NK-92 (cell line): ENCODE data around the gene KLKB1.
"Not testable (repeated sequence)": the region's sequence is repeated elsewhere in the genome, so short reads cannot be mapped to it uniquely, and the experiment has no call there.

Experiments
- DNase-seq: peaks from one replicate; lab custom pipeline; 2025; ENCODE audit not compliant: unreplicated experiment; lab: John Stamatoyannopoulos, UW

The KLKB1 gene

DNA sequence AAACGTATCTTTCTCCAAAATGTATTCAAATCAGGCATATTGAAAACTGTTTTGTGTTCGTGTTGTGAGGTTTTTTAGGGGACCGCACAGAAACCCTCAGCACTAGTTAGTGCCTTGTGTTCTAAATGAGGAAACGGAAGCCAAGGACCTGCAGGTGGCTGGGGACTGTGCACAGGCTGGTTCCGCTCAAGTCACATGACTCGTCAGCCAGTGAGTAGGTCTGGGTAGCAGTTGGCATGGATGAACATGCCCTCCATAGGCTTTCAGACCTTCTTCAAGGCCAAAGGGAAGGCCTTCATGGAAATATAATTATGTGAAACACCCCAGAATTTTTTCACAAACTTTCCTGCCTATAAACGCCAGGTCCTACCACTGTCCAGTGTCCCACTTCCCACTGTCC, 37.4 kb downstream of the KLKB1 start:
- no peak for DNase-seq

DNA sequence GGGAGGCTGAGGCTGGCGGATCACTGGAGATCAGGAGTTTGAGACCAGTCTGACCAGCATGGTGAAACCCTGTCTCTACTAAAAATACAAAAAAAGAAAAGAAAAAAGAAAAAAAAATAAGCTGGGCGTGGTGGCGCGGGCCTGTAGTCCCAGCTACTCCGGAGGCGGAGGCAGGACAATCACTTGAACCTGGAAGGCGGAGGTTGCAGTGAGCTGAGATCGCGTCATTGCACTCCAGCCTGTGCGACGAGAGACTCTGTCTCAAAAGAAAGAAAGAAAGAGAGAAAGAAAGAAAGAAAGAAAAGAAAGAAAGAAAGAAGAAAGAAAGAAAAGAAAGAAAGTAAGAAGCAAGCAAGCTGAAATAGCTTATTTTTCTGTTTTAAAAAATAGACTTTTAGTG, 37.9 kb downstream of the KLKB1 start:
- DNase-seq, result not testable (repeated sequence)

DNA sequence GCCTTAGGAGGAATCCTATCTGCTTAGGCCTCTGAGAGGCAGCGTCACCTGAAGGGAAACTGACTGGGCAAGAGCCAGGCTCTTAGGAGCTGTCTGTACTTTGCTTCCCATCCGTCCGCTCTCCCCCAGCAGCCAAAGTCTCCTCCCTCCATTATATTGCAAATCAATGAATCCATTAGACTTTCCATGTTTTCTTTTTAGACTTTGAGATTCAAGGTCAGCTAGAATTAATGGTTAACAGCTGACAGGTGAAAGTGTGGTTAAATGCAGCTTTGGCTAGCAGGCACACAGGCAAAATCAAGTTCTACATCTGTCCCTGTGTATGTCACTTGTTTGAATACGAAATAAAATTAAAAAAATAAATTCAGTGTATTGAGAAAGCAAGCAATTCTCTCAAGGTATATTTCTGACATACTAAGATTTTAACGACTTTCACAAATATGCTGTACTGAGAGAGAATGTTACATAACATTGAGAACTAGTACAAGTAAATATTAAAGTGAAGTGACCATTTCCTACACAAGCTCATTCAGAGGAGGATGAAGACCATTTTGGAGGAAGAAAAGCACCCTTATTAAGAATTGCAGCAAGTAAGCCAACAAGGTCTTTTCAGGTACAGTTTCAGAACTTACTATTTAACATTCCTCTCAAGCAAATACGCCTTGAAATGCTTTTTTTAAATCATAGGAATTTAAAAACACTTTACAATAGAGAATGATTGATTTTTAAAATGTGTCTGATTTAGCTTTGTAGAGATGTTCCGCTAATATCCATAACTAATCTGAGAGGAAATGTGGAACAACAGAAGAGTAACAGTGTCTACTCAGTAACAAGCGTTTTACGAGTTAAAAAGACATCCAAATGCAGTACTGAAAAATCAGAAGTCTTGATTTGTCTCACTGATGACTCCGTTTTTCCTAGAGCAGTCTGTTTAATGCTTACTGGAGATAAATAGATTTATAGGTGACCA, 38.7 kb downstream of the KLKB1 start, which contains the start of gene F11:
Gene F11, plus strand, starts transcription at position 507 of the 970 bp plus-strand sequence. CDS start 948 bp downstream, outside the sequence.
- no peak for DNase-seq

DNA sequence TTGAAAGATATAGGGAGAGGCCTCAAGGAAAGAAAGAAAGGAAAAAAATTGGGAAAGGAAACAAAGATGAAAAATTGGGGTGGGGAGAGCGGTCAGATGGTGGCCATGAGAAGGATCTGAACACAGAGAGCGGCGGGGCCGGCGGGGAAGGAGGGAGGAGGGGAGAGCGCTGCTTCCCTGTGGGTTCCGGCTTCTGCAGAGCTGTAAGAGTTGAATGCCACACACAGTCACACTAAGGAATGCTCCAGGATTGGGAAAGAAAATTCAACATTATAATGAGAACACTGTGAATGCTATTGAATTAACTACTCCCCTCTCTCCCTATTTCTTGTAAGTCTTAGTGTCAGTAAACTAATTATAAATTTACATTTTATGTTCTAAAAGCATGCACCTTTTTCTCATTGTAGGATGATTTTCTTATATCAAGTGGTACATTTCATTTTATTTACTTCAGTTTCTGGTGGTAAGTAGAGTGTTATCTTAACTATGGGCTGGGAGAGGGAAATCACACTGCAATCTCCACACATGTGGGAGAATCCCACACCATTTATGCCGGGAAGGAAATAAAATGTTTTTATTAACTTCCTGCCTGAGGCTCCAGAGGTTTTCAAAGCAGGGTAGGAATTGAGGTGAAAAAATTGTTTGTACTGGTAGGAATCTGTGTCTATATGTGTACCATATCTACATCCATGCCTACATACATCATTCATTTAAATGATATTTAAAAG, 39.6 kb downstream of the KLKB1 start:
- DNase-seq, result no peak

DNA sequence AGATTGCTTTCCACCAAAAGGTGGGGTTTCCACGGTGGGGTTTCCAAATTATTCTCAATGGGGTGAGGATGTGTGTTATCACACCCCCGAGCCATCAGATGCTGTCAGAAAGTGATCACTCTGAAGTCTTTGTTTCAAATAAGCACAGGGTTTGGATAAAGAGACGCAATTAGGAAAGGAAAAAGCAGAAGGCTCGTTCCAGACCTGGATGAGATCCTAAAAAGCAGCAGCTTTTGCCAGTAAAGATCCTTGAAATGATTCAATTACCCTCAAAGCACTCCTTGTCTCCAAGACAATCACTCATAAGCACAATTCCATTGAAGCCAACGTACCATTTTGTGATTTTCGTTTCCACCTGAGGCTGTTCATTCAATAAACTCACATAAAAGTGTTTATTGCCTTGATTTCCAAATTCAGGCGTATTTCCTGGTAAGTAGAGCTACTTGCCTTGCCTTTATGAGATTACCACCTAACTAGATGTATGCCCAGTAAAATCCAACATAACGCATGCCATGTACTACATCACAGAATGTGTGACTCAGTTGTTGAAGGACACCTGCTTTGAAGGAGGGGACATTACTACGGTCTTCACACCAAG, 43.9 kb downstream of the KLKB1 start:
- DNase-seq, result no peak

DNA sequence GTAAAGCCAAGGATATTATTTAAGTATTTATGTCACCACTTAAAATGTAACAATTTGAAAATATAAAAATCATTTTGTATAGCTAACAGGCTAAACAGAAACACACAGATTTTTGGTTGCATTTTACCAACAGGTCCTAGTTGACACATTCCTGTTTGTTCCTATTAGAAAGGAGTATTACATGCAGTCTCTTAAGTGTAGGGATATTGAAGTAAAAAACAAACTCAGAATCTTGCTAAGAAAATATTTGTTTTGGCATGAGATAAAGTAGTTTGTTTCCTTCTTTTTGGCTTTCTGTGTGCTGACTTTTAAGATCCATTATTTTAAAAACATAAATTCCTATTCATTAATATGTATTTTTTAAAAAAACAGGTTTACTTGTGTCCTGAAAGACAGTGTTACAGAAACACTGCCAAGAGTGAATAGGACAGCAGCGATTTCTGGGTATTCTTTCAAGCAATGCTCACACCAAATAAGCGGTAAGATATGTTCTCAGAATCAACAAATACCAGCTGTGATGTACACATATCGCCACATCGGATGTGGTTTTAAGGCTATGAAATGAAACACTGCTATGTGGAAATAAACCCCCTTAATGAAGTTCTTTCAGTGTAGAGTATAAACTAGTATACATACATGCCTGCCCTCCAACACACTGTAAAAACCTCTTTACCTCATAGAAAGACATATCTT, 45.5 kb downstream of the KLKB1 start:
- DNase-seq, result no peak

DNA sequence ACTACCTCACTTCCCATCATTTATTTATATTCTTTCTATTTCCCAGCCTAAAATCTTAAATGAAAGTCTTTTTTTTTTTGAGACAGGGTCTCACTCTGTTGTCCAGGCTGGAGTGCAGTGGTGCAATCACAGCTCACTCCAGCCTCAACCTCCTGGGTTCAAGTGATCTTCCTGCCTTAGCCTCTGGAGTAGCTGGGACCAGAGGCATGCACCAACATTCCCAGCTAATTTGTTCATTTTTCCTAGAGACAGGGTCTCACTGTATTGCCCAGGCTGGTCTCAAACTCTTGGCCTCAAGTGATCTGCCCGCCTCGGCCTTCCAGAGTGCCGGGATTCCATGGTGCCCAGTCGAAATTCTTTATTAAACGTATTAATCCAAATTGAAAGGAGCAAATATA, 46.1 kb downstream of the KLKB1 start:
- not testable (repeated sequence) for DNase-seq

DNA sequence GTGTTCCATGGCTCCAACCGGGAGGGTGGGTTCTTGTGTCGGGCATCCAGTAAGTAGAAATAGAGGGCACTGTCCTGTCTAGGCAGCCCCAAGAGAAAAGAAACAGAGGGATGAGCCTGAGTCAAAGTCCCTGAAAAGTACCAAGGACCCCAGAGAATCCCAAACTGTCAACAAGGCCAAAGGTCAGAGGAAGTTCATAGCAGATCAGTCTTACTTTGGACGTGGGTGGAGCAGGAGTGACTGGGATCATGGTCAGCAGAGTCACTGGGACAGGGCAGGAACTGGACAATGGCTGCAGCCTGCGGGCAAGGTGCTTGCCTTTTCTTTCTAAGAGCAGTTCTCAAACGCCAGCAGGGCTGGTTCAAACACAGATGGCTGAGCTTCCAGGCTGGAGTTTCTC, 56.0 kb downstream of the KLKB1 start:
- DNase-seq, result no peak

DNA sequence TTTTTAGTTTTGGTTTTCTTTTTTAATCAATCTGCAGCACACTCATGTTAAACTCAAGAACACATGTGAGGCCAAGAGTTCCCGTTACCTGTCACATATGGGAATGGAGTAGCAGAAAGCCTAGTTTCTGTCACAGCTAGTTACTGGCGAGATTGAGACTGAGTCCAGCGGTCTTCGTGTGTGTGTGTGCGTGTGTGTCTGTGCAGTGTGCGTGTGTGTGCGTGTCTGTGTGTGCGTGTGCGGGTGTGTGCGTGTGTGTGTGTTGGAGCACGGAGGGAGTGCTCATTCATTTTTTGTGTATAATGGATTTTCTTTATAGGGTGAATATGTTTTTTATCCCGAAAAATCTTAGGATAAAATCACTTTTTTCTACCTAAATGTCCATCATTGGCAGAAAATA, 57.8 kb downstream of the KLKB1 start:
- no peak for DNase-seq

DNA sequence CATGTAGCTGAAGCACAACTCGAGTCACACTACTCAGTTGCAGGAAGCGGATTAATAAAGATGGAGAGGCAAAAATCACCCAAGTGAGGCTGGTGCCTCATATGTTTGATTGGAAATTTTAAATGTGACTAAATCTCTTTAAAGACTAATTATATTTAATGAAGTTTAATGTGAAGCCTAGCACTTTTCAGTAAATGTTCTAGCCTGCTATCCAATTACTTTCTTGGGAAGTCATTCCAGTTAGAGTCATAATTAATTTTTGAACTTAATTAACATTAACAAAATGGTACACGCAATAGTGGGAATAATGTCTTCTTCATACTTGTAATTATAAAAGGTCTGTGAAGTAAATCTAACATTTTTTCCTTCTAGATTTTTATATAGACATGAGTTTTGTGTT, 59.3 kb downstream of the KLKB1 start:
- DNase-seq, result no peak

DNA sequence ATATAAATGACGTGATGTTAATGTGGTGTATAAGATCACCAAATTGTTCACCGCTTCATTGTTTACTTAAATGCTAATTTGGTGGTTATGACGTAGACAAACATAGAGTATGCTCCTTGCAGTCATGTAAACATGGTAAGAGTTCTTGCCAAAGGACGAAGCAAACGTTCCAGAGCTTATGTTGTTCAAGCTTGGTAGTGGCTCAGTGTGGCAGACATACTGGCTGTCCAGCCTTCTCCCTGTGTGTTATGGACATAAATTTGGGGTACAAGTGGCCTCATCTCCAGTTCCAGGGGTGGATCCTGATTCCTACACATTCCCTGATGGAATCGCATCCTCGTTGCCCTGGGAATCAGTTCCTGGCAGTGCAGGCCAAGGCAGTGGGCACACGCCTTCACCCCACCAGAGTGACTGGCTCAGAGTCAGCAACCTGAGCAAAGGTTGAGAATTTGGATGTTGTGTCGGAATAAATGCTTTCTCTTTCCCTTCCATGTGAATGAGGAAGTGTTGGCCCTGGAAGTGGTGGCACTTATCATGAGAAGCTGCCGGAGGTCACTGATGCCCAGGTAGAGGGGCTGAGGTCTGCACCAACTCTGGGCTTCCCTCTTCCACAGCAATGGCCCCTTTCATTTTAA, 64.1 kb downstream of the KLKB1 start:
- DNase-seq, result no peak

DNA sequence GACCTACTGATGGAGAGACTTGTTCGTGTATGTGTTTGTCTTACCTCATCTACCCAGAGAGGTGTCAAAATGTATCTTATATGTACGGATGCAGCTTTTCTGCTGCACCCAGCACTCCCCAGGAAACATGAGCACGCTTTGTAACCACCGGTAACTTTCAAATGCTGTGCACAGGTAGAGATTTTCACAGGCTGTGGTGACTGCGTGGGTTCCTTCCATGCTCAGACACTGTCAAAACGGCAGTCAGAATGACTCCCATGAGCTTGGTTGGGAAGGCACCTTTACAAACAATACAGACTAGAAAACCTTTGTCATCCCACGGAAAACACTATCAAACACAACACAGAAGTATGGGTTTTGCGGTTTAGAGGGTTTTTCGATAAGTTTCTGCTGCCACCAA, 66.9 kb downstream of the KLKB1 start:
- no peak for DNase-seq

DNA sequence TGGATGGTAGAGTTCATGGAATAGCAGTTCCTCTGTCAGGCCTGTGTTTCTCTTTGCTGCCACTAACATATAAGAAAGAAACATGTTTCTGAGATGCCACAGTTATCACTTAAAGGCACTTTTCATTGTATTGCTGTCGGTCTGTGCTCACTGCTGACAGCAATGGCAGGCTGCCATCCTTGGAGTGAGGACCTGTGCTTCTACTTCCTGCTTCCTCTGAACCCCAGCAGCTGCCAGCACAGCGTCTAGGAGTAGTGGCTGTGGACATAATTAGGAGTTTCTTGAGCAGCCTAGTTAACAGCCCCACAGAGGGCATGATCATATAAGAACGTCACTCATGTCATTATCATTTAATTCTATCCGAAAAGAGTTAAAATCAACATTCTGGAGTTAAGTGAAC, 69.2 kb downstream of the KLKB1 start:
- DNase-seq, result no peak

DNA sequence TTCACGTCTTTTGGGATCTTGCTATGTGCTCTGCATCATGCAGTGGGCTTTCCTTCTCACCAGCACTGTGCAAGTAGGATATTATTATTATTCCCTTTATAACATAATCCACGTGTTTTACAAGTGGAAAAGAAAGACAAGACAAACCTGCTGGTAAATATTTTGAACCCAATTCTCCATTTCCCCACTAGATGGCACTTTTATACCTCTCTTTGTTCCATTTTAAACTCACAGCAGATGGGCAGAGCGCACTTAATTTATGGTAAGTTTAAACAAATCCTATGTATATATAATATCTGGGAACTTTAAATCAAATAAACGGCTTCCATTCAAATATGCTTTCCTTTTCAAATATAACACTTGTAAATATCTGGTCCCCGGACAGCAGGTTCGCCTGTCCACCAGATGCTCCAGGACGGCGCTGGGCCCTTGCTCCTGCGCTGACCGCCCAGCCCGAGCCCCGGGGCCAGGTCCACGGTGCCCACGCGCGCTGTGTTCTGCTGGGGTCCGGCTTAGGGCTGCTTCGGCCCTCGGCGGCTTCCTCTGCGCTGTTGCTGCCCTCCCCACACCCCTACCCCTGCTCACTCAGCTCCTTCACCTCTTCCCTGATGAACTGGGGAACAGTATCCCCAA, 69.8 kb downstream of the KLKB1 start:
- no peak for DNase-seq

DNA sequence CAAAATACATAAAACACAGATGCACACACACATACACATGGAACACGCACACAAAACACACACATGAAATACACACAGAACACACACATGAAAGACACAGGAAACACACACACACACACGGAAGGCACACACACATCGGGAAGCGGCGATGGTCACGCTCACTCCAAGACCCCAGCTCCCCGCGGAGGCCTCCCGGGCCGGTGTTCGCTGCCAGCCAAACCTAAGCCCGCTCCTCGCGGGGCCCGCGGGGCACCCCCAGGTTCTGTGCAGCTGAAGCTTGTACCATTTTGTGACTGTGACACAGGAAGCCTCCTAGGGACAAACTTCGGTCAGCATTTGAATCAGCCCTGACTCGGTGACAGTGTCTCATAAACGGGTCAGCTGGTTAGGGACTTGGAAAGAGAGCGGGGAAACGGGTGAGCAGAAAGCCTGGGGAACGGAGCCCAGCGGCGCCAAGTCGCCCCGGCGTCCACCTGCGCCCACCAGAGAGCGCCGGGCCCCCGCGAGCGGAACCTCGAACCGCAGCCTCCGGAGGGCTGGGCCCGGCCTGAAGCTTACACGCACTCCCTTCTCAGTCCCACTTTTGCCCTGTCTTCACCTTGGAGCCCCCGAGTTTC, 70.8 kb downstream of the KLKB1 start:
- DNase-seq, result no peak

DNA sequence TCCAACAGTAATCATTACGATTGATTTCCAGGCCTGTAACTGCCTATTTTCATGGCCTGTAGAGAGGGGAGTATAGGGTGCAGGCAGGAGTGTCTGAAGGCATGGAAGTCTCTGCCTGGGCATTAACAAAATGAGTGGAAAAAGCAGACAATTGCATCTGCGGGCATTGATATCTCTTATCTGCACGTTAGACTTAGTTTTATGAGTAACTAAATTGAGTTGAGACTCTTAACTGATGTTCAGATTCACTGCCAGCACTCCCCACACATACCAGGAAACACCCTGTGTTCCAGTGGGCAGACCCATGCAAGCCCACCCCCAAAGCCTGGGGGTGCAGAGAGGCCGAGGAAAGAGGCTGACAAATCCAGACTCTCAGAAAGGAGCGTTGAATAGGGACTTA, 72.0 kb downstream of the KLKB1 start:
- DNase-seq, result no peak

DNA sequence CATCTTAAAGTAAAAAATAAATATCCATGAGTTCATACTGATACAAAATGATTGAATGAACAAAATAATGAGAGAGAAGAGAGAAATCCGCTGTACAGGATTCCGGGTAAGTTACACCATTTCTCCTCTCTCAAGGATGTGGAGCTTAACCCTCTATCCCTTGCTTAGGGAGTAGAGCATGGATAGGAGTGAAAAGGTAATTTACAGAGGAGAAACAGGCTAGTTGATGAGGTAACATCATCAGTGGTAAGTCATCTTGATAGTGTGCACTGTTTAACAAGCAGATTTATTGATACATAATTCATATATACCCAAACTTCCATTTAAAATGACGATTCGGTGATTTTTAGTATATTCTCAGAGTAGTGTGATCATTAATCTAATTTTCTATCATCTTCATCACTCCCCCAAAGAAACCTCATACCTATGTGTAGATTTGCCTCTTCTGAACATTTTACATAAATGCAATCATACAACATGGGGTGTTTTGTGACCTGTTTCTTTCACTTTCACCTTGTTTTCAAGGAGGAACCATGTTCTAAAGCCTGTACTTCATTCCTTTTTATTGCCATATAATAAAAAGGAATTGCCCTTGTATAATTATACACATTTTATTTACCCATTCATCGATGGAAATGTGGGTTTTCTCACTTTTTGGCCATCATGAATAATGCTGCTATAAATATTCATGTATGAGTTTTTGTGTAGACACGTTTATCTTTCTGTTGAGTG, 73.5 kb downstream of the KLKB1 start:
- no peak for DNase-seq

DNA sequence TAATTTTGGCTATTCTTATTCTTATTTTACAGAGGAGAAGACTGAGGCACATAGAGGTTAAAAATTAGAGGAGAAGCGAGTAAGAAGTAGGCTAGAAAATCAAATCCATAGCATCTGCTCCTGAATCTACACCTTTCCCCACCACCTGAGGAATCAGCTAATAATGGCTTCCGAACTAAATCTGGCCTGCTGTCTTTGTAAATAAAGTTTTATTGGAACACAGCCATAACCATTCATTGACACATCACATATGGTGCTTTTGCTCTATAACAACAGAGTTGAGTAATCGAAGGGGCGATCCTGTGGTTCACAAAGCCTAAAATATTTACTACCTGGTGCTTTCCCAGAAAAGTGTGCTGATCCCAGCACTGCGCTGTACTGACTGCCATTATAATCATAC, 76.9 kb downstream of the KLKB1 start:
- no peak for DNase-seq

DNA sequence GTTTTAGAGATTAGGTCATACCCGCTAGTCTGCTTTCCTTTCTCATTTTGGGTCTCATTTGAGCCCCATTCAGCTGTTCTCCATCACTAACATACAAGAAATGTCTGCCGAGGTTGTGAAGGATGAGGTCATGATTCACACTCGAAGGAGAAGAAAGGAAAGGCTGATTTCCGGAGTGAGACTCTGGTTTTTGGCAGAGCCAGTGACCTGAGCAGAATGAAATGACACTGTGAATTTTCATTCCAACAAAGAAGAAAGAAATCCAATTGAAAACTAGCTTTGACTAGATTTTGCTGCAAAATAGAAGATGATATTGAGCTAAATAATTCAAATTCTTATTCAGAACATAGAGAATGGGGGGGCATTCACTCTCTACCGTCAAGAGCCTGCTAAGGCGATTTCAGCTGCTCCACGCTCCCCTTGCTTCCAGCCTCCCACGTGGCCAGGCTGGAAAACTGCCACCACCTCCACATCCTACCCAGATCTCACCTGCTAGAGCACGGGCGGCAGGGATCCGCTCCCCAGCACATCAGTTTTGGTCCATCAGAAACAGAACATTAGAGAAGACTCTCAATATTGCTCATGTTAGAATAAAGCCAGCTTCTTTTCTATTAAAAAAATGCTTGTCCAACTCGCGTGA, 77.7 kb downstream of the KLKB1 start:
- no peak for DNase-seq
